NCI-H1436 (cell line): ENCODE measurements around the gene OR2F1.

Experiments used
- DNase-seq: peaks from one replicate; lab custom pipeline; 2025; lab: John Stamatoyannopoulos, UW

The OR2F1 gene

GRCh38 chr7:143954135-143954534 lies 509 bp upstream of the OR2F1 start:
- no peak for DNase-seq

GRCh38 chr7:143958781-143959180 lies 4.1 kb downstream of the OR2F1 start:
- DNase-seq, result no peak

- no peak for DNase-seq
Observed at GRCh38 chr7:143960813-143961610, 6.4 kb downstream of the OR2F1 start.

GRCh38 chr7:143965280-143965679 lies 10.6 kb downstream of the OR2F1 start:
- no peak for DNase-seq

- no peak for DNase-seq
Observed at GRCh38 chr7:143967398-143967797, 12.8 kb downstream of the OR2F1 start.

DNA sequence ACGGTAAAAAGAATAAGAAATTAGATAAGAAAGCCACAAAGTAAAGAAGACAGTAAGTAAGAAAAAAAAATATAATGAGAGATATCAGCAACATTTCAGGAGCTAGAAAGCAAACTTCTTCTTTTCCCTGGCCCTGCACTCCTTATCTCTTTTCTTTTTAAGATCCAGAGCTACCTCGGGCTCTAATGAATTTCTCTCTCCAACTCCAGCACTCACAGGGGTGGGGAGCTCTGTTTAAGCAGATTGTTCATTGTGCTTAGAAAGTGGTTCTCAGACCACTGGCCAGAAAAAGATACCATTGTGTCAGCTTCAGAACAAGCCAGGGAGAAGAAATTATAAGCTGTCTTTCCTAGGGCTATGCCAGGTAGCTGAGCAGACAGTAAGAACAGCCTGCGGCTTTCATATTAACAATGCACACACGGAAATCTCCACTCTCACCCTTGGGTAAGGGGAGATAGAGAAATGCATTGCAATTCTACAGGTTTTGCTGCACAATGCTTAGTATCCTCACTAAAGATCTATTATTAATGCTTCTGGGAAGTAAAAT lies 19.3 kb downstream of the OR2F1 start:
- no peak for DNase-seq

DNA sequence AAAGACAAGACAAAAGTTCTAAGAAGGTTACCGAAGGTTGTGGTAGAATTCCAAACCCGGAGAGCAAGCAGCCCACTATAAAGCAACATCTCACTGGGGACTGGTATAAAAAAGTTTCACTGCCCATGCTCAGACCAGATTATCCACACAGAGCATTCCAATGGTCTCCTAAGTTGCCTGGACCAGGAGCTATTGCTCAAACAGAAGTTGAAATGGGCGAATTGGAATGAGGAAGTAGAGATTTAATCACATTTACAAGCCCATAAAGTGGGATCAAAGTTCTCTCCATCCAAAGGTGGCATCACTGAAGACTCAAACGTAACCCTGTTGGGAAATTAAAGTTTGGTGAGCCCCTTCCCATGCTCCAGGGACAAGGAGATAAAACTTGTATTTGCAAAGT lies 19.8 kb downstream of the OR2F1 start:
- no peak for DNase-seq

GRCh38 chr7:143975617-143976016 lies 21.0 kb downstream of the OR2F1 start:
- no peak for DNase-seq

- no peak for DNase-seq
Observed at GRCh38 chr7:143978585-143978984, 23.9 kb downstream of the OR2F1 start.

DNA sequence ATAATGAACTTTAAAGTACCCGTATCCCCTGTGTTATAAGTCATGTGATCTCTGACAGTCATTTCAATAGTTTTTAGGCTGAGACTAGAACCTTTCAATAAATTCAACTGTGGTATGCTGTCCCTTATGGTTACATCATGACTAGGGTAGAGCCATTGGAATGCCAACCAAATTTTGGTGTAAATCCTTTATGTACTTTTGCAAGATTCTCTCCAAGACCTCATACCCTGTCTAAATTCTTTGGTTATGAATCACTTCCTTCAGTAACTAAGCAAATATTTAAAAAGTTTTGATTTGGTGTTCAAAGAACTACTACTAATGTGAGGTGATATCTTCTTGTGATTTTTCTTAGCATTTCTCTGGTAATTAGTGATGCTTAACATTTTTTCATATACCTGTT lies 24.7 kb downstream of the OR2F1 start:
- DNase-seq, result no peak

DNA sequence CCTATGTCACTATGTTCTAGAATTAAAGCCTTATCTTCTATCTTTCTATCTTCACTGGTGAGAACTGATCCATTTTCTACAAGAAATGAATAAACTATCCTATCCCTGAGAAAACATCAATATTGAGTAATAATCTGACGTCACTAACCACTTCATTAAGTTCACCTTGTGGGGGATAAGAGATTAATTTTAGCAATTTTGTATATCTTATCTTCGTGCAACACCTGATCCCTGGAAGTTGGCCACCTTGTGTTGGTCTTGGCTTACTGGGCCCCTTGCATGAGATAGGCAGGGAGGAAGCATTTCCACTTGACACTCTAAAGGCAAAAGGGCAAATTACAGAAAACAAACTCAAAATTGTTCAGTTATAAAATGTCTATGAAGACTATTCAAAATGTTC lies 25.4 kb downstream of the OR2F1 start:
- no peak for DNase-seq

DNA sequence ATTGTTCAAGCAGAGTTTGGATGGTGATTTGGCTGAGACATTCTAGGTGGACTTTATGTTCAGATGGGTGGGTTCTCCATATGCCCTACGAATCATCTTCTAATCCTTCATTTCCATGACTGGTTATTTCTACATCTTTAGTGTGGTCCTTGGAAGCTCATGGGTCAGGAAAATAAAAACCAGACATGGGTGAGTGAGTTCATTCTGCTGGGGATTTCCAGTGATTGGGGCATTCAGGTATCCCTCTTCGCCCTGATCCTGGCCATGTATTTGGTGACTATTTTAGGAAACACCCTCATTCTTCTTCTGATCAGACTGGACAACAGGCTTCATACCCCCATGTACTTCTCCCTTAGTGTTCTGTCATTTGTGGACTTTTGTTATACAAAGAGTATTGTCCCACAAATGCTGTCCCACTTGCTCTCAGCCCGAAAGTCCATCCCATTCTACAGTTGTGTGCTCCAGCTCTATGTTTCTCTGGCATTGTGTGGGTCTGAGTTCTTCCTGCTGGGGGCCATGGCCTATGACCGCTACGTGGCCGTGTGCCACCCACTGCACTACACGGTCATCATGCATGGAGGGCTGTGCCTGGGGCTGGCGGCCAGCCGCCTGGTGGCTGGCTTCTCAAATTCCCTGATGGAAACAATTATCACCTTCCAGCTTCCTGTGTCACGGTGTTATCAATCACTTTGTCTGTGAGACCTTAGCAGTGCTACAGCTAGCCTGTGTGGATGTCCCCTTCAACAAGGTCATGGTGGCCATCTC lies 26.3 kb downstream of the OR2F1 start:
- DNase-seq, result no peak

DNA sequence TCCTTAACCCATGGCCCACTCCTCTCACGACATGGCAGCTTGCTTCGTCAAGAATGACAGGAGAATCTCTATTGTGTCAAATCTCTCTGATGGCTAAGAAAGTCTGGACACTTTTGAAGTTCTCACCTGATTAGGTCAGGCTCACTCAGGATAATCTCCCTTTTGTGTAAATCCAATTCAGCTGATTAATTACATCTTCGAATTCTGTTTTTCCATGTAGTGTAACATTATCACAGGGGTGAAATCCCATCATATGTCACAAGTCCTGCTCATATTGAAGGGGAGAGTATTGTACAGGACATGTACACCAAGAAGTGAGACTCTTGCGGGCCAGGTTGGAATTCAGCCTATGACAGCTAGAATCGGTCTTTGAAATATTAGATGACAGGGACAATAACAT lies 29.3 kb downstream of the OR2F1 start:
- no peak for DNase-seq

DNA sequence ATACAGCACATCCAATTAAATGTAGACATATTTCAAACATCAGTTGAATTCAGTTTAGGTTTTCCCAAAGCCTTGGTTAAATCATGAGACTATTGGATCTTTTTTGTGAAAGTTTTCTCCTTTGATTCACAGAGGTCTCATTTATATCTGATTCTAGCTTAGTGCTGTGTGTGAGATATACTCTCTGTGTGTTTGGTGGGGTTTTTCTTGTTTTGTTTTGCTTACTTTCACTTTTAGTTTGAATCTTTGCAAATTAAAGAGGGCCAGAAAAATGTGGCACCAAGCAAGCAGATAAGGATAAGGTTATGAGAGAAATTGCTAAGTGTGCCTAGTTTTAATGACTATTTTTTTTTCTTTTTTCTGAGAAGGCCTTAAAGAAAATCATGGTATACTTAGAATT lies 32.9 kb downstream of the OR2F1 start:
- DNase-seq, result no peak

DNA sequence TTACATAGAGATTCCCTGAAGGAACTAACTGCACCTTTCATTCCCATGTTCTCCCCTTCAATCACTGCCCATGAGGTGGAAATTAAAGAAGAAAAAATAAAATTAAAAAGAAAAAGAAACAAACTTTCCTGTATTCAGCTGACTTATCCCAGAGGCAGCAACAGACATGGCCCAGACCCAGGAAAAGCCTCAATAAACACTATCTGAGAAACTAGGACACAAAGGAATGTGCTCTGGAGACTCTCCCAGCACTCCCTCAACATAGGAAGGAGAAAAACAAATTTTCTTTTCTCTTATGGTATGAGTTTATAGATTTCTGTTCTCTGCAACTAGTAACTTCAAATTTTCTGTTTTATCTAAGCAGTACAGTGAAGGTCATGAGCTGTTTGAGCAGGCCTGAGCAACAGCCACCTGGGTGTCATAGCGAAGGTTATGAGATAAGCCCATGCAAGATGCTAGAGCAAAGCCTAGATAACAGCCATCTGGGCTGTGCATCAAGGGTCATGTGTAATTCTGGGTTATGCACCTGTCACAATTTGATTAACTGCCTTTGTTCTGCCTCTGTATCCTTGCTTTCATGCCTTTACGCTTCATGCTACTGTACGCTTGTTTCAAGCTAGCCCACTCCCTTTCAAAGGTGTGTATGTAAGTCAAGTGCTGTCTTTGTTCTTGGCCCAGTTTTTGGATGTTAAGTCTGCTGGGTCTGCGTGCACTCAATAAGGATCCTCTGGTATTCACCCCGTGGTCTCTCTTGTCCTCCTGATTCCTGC lies 34.5 kb downstream of the OR2F1 start:
- no peak for DNase-seq

DNA sequence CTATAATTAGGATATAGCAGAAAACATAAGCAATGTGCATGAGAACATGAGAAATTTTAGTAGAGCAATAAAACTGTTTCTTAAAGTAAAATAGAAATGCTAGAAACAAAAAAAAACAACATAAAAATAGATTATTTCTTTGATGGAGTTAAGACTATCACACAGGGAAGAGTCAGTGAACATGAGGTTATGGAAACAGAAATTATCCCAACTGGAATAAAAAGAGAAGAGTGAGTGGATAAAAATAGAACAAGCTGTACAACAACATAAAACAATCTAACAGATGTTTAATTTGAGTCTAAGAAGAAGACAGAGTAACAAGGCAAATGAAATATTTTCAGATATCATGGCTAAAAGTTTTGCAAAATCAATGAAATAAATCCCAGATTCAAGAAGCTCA lies 38.0 kb downstream of the OR2F1 start:
- no peak for DNase-seq

GRCh38 chr7:143993924-143994323 lies 39.3 kb downstream of the OR2F1 start:
- DNase-seq, result no peak

DNA sequence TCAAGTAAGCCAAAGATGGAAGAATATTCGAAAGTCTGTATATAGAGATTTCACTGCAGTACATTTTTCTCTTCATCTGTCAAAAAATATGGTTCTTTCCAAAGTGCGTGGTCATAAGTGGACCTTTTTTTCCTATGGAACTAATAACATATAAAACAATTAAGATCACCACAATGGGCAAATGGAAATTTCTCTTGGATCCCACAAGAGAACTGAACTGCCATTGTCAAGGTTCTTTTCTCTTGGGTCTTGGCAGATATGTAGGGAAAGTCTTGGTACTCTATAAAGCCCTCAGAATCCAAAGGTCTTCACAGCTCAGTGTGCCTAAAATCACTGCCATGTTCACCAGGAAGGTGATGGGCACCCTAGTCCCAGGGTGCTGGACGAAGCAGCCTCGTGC lies 45.4 kb downstream of the OR2F1 start, which contains the start of gene OR6B1:
Gene OR6B1, plus strand, starts transcription at position 301 of the 400 bp plus-strand sequence. CDS start 3,677 bp downstream, outside the sequence.
- DNase-seq, result no peak

DNA sequence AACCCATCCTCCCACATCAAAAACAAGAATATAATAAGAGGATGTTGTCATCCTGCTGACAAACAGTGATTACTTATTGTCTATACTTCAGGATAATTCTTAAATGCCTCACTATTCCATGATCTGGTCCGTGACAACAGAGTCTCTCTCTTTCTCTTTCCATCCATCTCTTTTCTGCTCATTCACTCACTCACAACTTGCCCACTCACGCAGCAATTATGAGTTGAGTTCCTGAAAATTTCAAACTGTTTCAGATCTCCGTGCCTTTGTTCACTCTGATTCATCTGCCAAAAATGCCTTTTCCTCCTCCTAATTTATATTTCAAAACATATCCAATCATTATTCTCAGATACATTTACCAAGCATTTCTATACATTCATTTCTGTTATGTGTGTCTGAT lies 46.9 kb downstream of the OR2F1 start:
- DNase-seq, result no peak

- DNase-seq, result no peak
Observed at GRCh38 chr7:144004703-144005102, 50.1 kb downstream of the OR2F1 start.

- DNase-seq, result no peak
Observed at GRCh38 chr7:144006029-144006691, 51.5 kb downstream of the OR2F1 start.

- no peak for DNase-seq
Observed at GRCh38 chr7:144006692-144007042, 52.0 kb downstream of the OR2F1 start.
